CD4-positive, alpha-beta T cell treated with Interleukin-4 for 4 hours (primary cell): ENCODE results near the gene ATXN1L.
"Not testable (repeated sequence)": the region's sequence is repeated elsewhere in the genome, so short reads cannot be mapped to it uniquely, and the experiment has no call there.

ENCODE experiments used
- DNase-seq: peaks from one replicate; pipeline ENCODE4 v3.0.0-alpha.2; 2020

Gene ATXN1L, protein sequence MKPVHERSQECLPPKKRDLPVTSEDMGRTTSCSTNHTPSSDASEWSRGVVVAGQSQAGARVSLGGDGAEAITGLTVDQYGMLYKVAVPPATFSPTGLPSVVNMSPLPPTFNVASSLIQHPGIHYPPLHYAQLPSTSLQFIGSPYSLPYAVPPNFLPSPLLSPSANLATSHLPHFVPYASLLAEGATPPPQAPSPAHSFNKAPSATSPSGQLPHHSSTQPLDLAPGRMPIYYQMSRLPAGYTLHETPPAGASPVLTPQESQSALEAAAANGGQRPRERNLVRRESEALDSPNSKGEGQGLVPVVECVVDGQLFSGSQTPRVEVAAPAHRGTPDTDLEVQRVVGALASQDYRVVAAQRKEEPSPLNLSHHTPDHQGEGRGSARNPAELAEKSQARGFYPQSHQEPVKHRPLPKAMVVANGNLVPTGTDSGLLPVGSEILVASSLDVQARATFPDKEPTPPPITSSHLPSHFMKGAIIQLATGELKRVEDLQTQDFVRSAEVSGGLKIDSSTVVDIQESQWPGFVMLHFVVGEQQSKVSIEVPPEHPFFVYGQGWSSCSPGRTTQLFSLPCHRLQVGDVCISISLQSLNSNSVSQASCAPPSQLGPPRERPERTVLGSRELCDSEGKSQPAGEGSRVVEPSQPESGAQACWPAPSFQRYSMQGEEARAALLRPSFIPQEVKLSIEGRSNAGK

DNA sequence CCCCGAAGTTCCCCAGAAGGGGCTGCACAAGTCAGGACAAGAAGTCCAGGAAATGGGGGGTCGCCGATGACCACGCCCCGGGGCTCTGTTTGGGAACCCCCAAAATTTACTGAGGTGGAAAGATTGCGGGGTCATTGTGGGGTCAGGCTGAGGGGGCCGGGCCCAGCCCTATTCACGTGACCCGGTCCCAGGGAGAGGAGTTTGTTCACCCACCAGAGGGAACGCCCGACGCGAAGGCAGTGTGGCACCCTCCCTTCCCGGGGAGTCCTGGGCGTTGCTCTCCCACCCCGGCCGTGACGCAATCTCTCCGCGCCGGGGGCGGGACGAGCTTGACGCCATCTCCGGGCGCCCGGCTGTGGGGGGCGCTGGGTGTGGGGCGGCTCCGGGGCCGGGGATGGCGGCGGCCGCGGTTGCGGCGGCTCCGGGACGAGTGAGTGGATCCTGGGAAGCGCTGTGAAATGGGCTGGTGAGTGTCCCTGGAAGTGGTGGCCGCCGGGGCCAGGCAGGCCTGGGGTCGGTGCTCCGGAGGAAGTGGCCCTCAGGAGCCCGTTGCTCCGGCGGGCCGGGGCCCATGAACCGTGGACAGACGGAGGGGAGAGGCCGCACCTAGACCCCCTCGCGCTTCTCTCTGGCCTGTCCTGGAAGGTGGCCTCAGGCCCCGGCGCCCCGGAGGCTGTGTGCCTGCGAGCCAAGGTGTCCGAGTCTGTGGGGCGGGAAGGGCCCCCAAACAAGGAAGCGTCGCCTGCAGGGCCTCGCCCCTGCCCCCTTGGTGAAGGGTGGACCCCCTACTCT lies at the start of gene ATXN1L:
ATXN1L (plus strand) TSS at position 338 of the 792 bp plus-strand sequence. CDS start 3,765 bp downstream, outside the sequence.
- DNase-seq, result peak; percentile 91

DNA sequence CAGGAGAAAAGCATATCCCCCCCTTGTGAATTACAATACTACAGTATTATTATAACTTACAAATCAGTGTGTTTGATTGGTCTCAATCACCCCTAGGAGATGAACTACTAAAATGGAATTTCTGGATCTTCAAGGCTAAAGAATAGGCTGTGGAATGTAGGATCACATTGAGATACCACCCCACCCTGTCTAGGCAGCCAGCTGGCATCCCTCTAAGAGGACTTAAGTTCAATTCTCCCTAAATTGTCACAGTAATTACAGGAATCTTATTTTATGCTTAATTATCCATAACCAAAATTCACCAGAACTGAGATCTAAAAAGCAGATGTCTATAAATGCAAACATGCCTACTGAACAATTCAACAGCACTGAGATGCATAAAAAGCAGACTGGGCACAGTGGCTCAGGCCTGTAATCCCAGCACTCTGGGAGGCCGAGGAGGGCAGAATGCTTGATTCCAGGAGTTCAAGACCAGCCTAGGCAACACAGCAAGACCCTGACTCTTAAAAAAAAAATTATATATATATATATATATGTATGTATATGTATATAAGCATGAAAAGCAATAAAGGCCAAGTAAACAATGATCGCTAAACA lies 49.2 kb upstream of the ATXN1L start:
- no peak for DNase-seq

DNA sequence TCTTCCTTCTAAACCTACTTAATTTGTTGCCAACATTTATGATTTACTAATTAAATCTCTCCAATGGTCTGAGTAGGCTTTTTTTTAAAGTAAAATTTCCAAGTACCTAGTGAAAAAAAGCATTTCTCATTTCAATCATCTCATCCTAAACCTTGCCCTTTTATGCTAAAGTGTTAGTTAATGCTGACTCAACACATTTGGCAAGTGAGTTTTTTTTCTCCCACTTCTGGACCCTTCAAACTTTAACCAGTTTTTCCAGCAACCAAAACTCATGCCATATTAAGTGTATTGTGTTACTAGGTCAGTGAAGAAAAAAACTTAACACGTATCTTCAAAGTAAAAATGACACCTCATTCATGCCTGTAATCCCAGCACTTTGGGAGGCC lies 42.5 kb upstream of the ATXN1L start:
- DNase-seq, result no peak

DNA sequence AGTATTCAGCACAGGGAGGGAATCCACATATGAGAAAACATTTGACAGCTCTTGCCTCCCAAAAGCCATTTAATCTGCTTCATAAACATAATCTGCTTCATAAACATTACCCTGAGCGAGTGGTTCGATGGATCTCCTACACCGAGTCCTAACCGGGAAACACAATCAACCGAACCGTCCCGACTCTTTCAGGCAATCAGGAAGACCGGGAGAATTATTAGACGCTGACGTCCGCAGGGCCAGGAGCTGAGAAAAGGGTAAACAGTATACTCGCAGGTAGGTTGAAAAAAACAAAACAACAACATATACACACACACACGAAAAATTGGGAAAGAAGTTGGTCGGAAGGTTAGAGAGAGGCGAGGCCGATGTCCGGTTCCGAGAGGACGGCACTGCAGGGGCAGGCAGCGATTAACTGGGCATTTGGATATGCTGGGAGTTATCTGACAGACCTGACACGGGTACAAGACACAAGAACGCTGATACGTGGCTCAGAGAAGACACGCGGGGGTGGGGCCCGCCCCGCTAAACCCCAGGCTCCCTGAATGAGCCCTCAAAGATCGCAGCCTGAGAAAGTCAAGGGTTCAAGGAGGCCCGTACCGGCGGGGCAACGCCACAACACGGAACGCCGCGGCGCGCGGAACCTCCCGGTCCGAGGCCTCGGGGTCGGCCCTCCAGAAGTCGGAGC lies 37.7 kb upstream of the ATXN1L start:
- DNase-seq, result peak; percentile 31

DNA sequence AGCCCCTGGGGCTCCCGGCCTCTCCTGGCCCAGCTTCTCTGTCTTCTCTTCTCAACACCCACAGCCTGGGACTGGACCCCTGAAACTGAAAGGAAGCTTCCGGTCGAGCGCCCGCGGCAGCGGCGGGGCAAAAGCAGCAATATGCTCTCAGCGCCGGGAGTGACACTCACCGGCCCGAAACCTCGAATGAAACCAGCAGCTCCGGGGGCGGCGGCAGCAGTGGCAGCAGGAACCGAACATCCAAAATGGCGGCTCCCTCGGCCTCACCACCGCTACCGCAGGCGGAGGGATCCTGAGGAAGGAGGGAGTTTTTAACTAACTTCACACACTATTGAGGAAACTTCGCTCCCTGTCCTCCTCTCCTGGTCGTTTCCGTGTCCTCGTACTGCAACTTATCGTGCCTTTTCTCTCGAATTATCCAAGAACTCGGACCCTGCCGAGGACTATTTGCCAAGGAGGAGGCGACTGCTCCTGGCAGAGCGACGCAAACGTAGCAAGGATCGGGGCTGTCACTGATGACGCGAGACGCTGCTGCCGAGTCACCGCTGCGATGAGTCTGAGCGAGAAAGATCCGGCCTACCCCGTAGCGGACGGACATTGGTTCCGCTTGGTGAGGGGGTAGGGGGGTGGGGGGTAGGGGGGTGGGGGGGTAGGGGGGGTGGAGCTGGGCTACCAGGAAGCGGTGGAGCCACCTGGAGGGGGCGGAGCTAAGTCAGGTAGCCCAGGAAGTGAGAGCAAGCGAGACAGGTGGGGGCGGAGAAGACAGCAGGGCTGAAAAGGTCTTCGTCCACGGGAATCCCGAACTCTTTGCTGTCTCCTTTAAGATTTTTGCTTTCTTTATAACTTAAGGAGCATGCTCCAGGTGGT lies 37.0 kb upstream of the ATXN1L start, which contains the start of gene AP1G1:
AP1G1 (minus strand) TSS at position 242 of the 867 bp plus-strand sequence. CDS start 19,355 bp downstream, outside the sequence.
- peak; percentile 98 for DNase-seq

DNA sequence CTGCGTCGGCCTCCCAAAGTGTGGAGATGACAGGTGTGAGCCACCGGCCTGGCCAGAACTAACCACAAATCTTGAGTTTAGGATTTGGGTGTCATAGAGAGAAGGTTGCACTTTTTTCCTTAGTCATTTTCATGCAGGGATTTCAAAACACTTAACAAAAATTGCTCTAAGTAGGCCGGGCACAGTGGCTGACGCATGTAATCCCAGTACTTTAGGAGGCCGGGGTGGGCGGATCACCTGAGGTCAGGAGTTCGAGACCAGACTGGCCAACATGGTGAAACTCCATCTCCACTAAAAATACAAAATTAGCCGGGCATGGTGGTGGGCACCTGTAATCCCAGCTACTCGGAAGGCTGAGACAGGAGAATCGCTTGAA lies 35.6 kb upstream of the ATXN1L start:
- not testable (repeated sequence) for DNase-seq

DNA sequence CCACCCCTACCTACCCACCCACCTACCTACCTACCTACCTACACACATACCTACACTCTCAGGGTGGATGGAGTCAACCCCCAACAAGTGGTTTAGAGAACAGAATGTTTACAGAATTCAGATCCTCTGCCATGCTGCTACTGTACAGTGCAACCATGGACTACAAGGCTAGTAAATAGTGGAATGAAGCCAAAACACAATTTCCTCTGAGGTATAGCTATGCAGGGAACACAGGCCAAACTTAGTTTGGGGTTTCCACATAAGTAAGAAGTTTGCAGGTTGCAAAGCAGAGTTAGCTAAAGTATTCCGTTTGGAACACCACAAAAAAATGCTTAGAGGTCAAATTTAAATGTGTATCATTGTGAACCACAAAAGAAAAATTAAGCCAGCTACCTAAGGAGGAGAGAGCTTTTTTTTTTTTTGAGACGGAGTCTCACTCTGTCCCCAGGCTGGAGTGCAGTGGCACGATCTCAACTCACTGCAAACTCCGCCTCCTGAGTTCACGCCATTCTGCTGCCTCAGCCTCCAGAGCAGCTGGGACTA lies 34.4 kb upstream of the ATXN1L start:
- DNase-seq, result peak; percentile 11

DNA sequence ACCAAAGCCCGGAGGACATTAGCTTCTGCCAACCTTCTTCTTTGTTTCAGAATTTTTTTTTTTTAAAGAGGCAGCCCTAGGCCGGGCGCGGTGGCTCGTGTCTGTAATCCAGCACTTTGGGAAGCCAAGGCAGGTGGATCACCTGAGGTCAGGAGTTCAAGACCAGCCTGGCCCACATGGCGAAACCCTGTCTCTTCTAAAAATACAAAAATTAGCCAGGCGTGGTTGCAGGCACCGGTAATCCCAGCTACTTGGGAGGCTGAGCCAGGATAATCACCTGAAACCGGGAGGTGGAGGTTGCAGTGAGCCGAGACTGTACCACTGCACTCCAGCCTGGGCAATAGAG lies 28.6 kb upstream of the ATXN1L start:
- DNase-seq, result not testable (repeated sequence)

DNA sequence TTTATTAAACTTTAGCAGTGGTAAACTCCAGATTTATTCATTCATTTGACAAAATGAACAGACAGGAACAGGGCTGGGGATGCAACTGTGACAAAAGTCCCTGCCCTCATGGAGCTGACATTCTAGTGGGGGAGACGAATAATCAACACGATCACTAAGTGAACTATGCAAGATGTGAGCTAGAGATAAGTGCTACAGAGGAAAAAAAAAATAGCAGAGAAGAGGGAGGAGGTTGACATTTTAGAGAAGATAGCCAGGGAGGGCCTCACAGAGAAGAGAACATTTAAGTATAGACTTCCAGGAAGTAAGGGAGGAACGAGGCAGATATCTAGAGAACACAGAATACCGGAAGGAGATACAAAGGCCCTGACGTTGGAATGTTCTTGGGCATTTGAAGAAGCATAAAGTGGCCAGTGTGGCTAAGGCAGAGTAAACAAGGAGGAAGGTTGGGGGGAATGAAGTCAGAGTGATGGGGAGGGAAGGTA lies 19.2 kb upstream of the ATXN1L start:
- DNase-seq, result no peak

DNA sequence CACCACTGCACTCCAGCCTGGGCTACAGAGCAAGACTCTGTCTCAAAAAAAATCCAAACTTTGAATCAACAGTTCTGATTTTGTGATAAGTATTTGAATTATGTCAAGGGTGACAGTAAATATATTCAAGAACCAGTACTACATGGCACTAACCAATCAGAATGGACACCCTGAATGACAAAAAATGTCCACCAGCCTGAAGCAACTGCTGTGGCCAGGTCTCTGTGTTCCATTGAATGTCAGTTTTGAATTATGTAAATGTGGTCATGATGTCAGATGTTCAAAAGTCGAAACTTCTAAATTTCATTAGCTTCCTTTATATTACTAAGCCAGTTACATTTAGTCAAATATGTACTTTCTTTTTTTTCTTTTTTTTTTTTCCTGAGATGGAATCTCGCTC lies 15.4 kb upstream of the ATXN1L start:
- DNase-seq, result no peak

DNA sequence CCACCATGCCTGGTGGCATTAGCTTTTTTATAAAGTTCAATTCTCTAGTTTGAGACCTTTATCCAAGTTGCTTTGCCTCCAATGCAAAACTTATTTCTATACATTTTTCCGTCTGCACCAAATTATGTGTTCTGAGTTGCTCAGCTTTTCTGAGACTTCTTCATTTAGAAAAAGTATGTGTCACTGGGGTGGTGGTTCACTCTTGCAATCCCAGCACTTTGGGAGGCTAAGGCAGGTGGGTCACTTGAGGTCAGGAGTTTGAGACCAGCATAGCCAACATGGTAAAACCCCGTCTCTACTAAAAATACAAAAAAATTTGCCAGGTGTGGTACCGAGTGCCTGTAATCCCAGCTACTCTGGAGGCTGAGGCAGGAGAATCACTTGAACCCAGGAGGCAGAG lies 14.1 kb upstream of the ATXN1L start:
- not testable (repeated sequence) for DNase-seq

DNA sequence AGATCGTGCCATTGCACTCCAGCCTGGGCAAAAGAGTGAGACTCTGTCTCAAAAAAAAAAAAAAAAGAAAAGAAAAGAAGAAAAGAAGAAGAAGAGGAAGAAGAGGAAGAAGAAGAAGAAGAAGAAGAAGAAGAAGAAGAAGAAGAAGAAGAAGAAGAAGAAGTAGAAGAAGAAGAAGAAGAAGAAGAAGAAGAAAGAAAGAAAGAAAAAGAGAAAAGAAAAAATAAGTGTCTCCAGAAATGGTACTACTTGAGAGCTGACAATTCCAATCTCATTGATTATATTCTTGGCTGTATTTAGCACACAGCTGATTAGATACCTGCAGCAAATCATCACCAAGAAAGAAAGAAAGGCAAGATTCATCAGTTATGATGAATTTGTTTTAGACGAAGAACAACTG lies 13.7 kb upstream of the ATXN1L start:
- DNase-seq, result not testable (repeated sequence)

DNA sequence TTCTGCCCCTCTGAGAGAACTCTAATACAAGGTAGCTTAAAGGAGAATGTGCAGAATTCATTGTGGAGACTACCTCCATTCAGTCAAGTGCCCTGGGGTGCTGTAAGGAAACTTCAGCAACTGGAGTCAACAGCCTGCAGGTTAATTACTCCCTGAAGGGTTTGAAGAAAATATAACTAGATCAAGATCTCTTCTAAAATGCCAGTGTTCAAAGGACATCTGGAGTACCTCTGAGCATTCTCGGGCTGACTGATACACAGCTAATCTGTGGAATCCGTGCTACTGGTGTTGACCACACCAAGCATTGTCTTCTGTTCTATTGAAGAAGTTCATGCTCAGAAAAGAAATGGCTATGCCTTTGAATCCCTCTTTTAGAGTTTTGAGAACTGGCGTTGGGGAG lies 11.5 kb upstream of the ATXN1L start:
- DNase-seq, result no peak

DNA sequence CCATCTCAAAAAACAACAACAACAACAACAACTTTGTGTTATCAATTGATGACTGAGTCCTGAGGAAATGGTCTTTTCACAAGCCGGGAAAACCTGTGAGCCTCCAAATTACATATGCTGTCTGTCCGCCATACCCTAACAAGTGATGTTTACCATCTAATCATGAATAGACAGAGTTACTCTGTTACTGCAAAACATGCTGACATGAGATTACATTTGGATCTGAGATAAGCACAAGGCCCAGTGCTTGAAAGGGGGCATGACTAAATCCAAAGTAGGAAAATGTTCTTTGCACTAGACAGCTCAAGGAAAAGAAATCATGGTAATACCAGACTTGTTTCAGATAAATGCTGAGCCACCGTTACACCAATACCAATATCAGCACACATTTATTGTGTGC lies 8.6 kb upstream of the ATXN1L start:
- no peak for DNase-seq

DNA sequence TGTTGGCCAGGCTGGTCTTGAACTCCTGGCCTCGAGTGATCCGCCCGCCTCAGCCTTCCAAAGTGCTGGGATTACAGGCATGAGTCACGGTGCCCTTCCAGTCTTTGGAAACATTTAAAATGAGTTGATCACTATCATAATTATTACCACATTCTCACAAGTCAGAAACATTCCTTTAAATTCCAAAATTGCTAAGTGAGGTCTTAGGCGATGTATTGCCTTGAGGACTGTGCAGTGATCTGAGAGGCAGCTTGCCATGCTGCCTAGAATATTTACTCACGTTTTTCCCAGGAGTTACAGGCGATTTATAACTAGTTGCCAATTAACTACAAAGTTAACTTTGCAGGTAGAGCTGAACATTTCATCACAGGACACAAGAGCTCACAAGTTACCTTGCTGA lies 5.7 kb upstream of the ATXN1L start:
- DNase-seq, result no peak

DNA sequence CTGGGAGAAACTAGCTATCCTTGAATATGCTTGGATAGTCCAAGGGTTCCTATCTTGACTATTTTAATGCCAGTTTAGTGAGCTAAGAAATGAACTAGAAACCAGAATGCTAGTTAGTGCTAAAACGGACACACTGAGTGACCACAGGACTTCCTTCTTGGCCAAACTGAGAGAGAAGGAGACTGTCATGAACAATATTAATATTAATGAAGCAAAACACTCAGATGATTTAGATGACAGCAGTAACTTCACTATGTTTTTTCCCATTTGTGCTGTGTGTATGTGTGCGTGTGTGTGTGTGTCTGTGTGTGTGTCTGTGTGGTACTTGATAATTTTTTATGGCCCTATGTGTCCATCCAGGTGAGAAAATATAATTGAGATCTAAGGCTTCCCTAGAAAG lies 2.2 kb upstream of the ATXN1L start:
- no peak for DNase-seq

DNA sequence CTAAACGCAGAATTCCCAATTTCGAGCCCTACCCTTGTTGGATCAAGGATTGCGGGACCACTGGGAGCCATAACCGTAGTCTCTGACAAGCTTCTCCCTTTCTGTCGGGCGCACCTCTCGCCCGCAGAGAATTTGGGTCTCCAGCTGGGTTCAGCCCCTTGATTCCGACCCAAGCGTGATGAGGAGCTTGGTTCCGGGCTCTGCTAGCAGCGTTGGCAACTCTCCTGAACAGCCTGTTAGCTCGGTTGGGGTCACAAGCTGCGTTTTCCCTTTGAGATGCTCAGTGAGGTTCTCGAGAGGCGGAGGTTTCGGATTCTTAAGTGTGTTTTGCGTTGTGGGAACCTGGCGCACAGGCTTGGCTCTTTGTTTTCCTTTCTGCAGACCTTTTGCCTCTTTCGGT lies 655 bp downstream of the ATXN1L start:
- DNase-seq, result no peak

DNA sequence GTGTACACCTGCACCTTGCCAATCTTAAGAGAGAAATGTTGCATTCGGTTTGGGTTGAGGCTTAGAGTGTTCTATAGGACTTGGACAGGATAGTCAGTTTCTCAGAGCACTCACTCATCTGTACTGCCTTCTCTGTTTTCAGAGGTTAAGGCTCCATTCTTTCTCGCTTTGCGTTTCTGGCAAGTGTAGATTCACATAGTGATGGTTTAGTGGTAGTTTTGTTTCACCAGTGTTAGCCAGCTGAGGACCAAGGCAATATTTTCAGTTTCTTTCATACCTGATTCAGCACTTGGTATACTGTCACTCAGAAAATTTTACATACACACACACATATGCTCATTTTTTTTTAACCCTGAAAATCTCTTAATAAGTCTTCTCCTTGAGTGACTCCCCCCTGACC lies 1.3 kb downstream of the ATXN1L start:
- DNase-seq, result no peak

DNA sequence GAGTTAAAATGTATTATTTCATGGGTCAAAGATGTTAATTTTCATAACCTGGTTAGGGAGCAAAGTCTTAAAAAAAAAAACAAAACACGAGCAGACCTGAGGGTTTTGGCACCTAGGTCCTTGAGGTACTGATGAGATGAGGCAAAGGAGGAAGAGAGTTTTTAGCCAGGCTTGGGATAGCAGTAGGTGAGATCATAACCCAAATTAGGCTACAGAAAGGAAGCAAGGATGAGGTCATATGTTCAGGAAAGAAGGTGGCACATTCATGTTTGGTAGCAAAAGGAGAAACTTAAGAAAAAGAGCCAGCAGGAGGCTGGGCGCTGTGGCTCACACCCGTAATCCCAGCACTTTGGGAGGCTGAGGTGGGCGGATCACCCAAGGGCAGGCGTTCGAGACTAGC lies 2.8 kb downstream of the ATXN1L start:
- no peak for DNase-seq

DNA sequence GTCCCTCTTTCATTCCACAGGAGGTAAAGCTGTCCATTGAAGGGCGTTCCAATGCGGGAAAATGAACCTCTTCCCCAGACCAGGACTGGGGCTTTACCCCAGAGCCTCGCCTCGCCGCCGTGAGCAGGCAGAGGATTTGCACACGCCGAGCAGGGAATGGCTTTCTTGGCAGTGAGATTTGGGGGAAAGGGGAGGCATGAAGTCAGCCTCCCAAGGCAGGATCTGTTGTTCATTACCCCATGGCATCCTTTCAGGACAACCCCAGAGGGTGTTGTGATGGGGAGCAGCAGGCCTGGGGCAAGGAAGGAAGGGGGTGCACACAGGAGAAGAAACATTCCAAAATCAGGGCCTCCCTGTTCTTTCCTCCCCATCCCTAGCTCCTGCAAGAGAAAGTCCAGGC lies 6.0 kb downstream of the ATXN1L start:
- no peak for DNase-seq

DNA sequence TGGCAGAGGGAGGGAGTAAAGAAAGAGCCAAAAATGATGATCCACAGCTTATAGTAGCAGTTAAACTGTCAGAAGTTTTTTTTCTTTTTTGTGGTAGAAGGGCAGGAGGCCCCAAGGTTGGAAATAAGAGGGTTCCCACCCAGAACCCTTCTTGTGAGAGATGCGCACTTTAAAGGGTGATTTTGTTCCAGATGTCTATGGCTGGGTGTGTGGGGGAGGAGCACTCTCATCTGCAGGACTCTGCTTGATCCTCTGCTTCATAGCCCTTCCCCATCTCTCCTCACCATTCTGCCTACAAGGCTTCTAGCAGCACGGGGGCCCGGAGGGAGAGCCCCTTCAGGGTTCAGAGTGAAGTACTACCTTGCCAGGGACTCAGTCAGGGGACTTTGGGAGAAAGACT lies 6.4 kb downstream of the ATXN1L start:
- DNase-seq, result no peak
